IPS-18c (cell line): ENCODE data around the gene PDSS2.
"Not testable (repeated sequence)": the region's sequence is repeated elsewhere in the genome, so short reads cannot be mapped to it uniquely, and the experiment has no call there.

ENCODE experiments used
- H3K4me3 ChIP-seq: 2 replicates; pipeline ENCODE4 v1.7.0; 2013; ENCODE audit warnings: low read depth, mild to moderate bottlenecking, low read length, moderate library complexity; ENCODE audit not compliant: insufficient read depth
- H3K9me3 ChIP-seq: one replicate; pipeline ENCODE4 v1.6.1; 2013; ENCODE audit warnings: mild to moderate bottlenecking, low read length, moderate library complexity; ENCODE audit not compliant: control insufficient read depth, insufficient read depth

The PDSS2 gene

DNA sequence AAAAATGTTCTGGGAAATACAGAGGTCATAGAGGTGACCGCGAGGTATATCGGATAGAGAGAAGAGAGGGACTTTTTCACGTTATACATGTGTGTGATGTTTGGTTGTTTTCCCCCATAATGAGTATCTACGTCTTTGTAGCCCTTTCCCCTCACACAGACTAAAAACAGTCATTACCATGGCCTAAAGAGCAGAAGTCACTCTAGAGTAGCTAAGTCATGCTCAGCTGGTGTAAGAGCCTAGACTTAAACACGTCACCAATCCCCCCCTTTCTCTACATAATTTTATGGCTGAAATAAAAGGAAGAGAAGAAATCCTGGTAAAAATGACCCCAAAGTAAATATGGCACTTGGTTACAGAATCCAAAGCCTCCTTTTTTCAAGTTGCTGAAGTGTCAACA, 338.1 kb downstream of the PDSS2 start:
- H3K4me3 ChIP-seq: no peak overlapping the region
- H3K9me3 ChIP-seq: no peaks in the 10 kb centered on the region

GRCh38 chr6:107120404-107120803, 339.0 kb downstream of the PDSS2 start:
- no peak overlapping the region for H3K4me3 ChIP-seq

GRCh38 chr6:107118976-107119375, 340.4 kb downstream of the PDSS2 start:
- no peaks in the 10 kb centered on the region for H3K9me3 ChIP-seq
- H3K4me3 ChIP-seq: no peak overlapping the region

More at GRCh38 chr6:107120404-107120803, 339.0 kb downstream of the PDSS2 start:
- H3K9me3 ChIP-seq: no peaks in the 10 kb centered on the region

DNA sequence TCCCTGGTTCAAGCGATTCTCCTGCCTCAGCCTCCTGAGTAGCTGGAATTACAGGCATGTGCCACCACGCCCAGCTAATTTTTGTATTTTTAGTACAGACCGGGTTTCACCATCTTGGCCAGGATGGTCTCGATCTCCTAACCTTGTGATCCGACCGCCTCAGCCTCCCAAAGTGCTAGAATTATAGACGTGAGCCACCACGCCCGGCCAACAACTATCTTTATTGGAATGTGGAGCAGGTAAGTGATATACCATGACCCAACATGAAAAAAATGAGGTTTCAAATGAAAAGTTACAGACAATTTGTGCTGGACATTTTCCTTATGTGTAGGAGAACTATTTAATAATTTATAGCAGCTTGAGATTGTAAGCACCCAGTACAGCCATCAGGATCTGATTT, 340.8 kb downstream of the PDSS2 start:
- not testable (repeated sequence) for H3K4me3 ChIP-seq, H3K9me3 ChIP-seq

GRCh38 chr6:107116931-107117330, 342.4 kb downstream of the PDSS2 start:
- H3K9me3 ChIP-seq: no peaks in the 10 kb centered on the region
- H3K4me3 ChIP-seq: no peak overlapping the region

DNA sequence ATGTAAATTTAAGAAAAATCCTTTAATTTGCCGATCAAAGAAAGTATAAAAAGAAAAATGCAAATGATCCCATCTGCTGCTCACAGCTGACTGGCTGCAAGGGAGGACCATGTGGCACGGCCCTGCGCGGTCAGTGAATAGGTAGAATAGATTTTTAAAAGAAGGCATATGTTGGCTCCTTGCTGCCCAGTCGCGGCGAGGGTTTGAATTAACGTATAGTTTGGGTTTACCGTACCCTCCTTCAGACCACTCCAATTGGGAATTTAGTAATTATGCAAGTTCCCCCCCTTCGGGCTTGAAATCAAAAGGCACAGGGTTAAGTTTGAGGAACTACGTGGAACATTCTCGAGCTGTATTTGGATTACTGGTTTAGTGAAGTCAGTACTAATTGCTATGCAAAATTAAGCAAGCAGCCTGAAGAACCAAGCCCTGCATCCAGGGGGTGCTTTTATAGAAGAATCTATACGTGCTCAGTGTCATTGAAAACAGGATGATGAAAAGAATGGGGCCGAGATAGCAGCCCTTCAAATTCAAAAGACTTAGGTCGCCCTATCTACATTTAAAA, 343.0 kb downstream of the PDSS2 start:
- Histone ChIP-seq H3K4me3 (peak overlapping the region; percentile 64; the same call in 1 of the 2 replicates), H3K9me3 (no peaks in the 10 kb centered on the region)

GRCh38 chr6:107115695-107116327, 343.6 kb downstream of the PDSS2 start:
- Histone ChIP-seq H3K4me3 (peak overlapping the region; percentile 64), H3K9me3 (no peaks in the 10 kb centered on the region)

DNA sequence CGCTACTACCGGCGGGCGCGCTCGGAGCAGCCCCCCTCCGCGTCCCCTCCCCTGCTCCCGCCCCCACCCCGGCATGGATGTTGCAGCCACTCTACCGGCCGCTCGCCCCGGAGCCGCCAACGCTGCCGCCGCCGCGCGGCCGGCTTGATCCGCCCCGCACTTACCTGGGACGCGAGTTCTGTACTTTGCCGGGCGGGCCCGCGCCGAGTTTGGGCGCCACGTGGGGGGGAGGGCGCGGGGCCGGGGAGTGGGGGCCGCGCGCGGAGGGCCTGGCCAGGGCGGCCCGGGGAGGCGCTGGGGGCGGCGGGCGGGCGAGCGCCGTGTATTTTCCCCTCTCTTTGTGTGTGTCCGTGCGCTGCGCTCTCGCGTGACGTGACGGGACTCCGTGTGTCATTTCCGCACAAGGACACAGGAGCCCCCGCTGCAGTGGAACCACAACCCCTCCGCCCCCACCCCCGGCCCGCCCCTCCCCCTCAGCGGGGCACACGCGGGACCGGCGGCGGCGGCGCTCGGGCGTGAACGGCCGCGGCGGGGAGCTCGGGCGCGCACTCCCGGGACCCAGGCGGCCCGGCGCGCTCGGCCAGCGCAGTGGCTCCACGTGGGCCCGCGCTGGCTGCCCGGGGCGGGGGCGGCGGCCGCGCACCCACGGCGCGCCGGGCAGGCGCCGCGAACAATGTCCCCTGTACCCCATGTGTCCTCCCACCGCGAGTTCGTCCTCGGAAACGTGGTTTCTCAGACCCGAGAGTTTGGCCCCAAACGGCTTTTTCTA, 344.3 kb downstream of the PDSS2 start, which contains the start of gene BEND3:
Gene BEND3 (minus strand): TSS at position 590 of the 769 bp plus-strand sequence. CDS start 16,230 bp downstream, outside the sequence.
- Histone ChIP-seq H3K4me3 (peak within 1 kb of the TSS; percentile 71), H3K9me3 (no peaks in the 10 kb centered on the region)

- Histone ChIP-seq H3K9me3 (no peaks in the 10 kb centered on the region), H3K4me3 (peak overlapping the region; percentile 71)
Observed at GRCh38 chr6:107114213-107114925, 345.0 kb downstream of the PDSS2 start.

GRCh38 chr6:107110200-107110599, 349.2 kb downstream of the PDSS2 start:
- Histone ChIP-seq H3K9me3 (no peaks in the 10 kb centered on the region), H3K4me3 (no peak overlapping the region)

- Histone ChIP-seq H3K9me3 (no peaks in the 10 kb centered on the region), H3K4me3 (no peak overlapping the region)
Observed at GRCh38 chr6:107108201-107108890, 351.0 kb downstream of the PDSS2 start.

DNA sequence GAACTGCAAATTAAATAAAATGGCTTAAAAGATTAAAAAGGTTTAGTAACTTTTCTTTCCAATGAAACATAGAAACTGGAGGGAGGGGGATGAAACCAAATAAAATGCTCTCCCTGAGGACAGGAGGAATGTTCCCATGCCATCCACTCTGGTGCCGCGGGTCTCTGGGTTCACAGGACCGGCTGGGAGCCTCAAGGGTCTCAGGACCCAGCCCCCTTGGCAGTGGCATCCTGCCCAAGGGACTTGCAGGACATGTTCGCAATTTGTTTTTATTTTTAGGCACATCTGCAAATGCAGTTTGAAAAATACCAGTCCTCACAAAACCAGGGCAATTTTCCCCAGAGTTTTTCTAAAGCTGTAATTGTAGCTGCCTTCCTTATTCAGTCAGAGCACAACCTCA, 351.6 kb downstream of the PDSS2 start:
- Histone ChIP-seq H3K9me3 (no peaks in the 10 kb centered on the region), H3K4me3 (no peak overlapping the region)

GRCh38 chr6:107106165-107106564, 353.2 kb downstream of the PDSS2 start:
- Histone ChIP-seq H3K4me3 (no peak overlapping the region), H3K9me3 (no peaks in the 10 kb centered on the region)

GRCh38 chr6:107105511-107106116, 353.8 kb downstream of the PDSS2 start:
- no peak overlapping the region for H3K4me3 ChIP-seq

GRCh38 chr6:107103082-107103481, 356.3 kb downstream of the PDSS2 start:
- Histone ChIP-seq H3K4me3 (no peak overlapping the region), H3K9me3 (no peaks in the 10 kb centered on the region)

More at GRCh38 chr6:107105511-107106116, 353.8 kb downstream of the PDSS2 start:
- H3K9me3 ChIP-seq: no peaks in the 10 kb centered on the region
